Measurements from ENCODE around the gene PBXIP1. TPM values are rescaled to one million over a fixed set of nuclear protein-coding genes. Genes with fewer than 3 reads are reported as not detected.
A peak's percentile ranks its signal among the peaks of the same experiment; 100 is the strongest.

PBXIP1 gene
- total and polyA plus RNA-seq, 2 of the 13 experiments (the other 11 are each of a cell fraction or from before 2014, with no cell fraction given) = 16.3 to 31.9 TPM

DNA sequence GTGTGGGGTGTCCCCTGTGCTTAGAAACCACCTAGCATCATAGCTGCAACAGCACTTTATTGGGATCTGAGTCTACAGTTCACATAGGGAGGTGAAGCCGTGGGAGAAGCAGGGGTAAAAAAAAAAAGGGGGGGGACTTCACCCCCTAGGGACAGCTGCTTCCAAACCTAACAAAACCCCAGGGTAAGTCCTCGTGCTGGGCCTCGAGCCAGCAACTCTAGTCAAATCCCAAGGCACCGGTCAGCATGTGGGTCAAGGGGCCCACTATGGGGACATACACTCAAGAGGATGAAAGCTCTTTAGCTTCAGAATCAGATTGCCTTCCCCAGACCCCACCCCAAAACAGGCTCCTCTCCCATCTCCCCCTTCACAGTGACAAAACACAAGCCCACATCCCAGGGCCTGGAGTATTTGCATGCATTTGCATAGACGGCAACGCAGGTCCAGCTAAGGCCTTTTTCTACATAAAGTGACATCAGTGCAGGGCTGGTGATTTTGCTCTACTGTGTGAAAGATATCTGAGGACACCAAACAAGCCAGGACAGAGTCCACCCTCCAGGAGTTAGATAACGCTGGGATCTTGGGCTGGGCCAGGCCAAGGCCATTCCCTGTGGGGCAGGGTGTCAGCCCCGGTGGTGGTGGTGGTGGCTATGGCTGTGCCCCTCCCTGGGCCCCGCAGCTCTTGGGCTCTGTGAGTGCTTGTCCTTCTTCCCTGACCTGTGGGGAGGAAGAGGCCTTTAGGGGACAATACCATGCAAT, 11.3 kb downstream of the PBXIP1 start (continued):
- TF ChIP-seq ZNF235 (CRISPR knock-in tag; IDR thresholded peaks at IDR 0.05; ENCODE audit: borderline replicate concordance) (no peak), ZNF674 (CRISPR knock-in tag; IDR thresholded peaks at IDR 0.05; ENCODE audit: low read depth) (no peak), RFX3 (CRISPR knock-in tag; IDR thresholded peaks at IDR 0.05) (no peak), XRCC5 (optimal IDR thresholded peaks at IDR 0.05; ENCODE audit: low read length) (peak; percentile 77), ZNF589 (CRISPR knock-in tag; conservative IDR thresholded peaks at IDR 0.05) (no peak), ZNF7 (CRISPR knock-in tag; IDR thresholded peaks at IDR 0.05) (no peak), ZNF430 (CRISPR knock-in tag; IDR thresholded peaks at IDR 0.05) (peak; percentile 97), ZNF777 (CRISPR knock-in tag; IDR thresholded peaks at IDR 0.05) (no peak), ZNF382 (CRISPR knock-in tag; IDR thresholded peaks at IDR 0.05; ENCODE audit: borderline replicate concordance) (no peak), PLRG1 (conservative IDR thresholded peaks at IDR 0.05) (no peak), ZSCAN31 (CRISPR knock-in tag; IDR thresholded peaks at IDR 0.05; ENCODE audit: low read depth) (no peak), RAD51 (IDR thresholded peaks at IDR 0.05; ENCODE audit: borderline replicate concordance) (no peak), ZNF124 (CRISPR knock-in tag; IDR thresholded peaks at IDR 0.05) (no peak), ZNF569 (CRISPR knock-in tag; IDR thresholded peaks at IDR 0.05; ENCODE audit: borderline replicate concordance) (no peak), ZNF432 (CRISPR knock-in tag; IDR thresholded peaks at IDR 0.05; ENCODE audit: borderline replicate concordance) (no peak), HOXA9 (CRISPR knock-in tag; IDR thresholded peaks at IDR 0.05; ENCODE audit: borderline replicate concordance) (no peak)
- TF ChIP-seq, protein P1, sequence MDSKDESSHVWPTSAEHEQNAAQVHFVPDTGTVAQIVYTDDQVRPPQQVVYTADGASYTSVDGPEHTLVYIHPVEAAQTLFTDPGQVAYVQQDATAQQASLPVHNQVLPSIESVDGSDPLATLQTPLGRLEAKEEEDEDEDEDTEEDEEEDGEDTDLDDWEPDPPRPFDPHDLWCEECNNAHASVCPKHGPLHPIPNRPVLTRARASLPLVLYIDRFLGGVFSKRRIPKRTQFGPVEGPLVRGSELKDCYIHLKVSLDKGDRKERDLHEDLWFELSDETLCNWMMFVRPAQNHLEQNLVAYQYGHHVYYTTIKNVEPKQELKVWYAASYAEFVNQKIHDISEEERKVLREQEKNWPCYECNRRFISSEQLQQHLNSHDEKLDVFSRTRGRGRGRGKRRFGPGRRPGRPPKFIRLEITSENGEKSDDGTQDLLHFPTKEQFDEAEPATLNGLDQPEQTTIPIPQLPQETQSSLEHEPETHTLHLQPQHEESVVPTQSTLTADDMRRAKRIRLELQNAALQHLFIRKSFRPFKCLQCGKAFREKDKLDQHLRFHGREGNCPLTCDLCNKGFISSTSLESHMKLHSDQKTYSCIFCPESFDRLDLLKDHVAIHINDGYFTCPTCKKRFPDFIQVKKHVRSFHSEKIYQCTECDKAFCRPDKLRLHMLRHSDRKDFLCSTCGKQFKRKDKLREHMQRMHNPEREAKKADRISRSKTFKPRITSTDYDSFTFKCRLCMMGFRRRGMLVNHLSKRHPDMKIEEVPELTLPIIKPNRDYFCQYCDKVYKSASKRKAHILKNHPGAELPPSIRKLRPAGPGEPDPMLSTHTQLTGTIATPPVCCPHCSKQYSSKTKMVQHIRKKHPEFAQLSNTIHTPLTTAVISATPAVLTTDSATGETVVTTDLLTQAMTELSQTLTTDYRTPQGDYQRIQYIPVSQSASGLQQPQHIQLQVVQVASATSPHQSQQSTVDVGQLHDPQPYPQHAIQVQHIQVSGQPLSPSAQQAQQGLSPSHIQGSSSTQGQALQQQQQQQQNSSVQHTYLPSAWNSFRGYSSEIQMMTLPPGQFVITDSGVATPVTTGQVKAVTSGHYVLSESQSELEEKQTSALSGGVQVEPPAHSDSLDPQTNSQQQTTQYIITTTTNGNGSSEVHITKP (CRISPR knock-in tag; IDR thresholded peaks at IDR 0.05; ENCODE audit: low read depth) = peak; percentile 94
- TF ChIP-seq, protein P2, sequence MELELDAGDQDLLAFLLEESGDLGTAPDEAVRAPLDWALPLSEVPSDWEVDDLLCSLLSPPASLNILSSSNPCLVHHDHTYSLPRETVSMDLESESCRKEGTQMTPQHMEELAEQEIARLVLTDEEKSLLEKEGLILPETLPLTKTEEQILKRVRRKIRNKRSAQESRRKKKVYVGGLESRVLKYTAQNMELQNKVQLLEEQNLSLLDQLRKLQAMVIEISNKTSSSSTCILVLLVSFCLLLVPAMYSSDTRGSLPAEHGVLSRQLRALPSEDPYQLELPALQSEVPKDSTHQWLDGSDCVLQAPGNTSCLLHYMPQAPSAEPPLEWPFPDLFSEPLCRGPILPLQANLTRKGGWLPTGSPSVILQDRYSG (CRISPR knock-in tag; IDR thresholded peaks at IDR 0.05) = no peak
- TF ChIP-seq, protein P3, sequence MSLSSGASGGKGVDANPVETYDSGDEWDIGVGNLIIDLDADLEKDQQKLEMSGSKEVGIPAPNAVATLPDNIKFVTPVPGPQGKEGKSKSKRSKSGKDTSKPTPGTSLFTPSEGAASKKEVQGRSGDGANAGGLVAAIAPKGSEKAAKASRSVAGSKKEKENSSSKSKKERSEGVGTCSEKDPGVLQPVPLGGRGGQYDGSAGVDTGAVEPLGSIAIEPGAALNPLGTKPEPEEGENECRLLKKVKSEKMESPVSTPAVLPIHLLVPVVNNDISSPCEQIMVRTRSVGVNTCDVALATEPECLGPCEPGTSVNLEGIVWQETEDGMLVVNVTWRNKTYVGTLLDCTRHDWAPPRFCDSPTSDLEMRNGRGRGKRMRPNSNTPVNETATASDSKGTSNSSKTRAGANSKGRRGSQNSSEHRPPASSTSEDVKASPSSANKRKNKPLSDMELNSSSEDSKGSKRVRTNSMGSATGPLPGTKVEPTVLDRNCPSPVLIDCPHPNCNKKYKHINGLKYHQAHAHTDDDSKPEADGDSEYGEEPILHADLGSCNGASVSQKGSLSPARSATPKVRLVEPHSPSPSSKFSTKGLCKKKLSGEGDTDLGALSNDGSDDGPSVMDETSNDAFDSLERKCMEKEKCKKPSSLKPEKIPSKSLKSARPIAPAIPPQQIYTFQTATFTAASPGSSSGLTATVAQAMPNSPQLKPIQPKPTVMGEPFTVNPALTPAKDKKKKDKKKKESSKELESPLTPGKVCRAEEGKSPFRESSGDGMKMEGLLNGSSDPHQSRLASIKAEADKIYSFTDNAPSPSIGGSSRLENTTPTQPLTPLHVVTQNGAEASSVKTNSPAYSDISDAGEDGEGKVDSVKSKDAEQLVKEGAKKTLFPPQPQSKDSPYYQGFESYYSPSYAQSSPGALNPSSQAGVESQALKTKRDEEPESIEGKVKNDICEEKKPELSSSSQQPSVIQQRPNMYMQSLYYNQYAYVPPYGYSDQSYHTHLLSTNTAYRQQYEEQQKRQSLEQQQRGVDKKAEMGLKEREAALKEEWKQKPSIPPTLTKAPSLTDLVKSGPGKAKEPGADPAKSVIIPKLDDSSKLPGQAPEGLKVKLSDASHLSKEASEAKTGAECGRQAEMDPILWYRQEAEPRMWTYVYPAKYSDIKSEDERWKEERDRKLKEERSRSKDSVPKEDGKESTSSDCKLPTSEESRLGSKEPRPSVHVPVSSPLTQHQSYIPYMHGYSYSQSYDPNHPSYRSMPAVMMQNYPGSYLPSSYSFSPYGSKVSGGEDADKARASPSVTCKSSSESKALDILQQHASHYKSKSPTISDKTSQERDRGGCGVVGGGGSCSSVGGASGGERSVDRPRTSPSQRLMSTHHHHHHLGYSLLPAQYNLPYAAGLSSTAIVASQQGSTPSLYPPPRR (CRISPR knock-in tag; IDR thresholded peaks at IDR 0.05; ENCODE audit: borderline replicate concordance) = peak; percentile 47; the same call in 1 of the 2 replicates
- TF ChIP-seq, protein P4, sequence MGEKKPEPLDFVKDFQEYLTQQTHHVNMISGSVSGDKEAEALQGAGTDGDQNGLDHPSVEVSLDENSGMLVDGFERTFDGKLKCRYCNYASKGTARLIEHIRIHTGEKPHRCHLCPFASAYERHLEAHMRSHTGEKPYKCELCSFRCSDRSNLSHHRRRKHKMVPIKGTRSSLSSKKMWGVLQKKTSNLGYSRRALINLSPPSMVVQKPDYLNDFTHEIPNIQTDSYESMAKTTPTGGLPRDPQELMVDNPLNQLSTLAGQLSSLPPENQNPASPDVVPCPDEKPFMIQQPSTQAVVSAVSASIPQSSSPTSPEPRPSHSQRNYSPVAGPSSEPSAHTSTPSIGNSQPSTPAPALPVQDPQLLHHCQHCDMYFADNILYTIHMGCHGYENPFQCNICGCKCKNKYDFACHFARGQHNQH (CRISPR knock-in tag; IDR thresholded peaks at IDR 0.05) = peak; percentile 82
